Fibroblast of mammary gland (primary cell): Measurements from ENCODE around the gene CSHL1.
"Not testable (repeated sequence)": the region's sequence is repeated elsewhere in the genome, so short reads cannot be mapped to it uniquely, and the experiment has no call there.

ENCODE experiments used
- DNase-seq: peaks from one replicate; pipeline ENCODE4 v3.0.0-alpha.2; 2010; ENCODE audit warnings: low read depth
- H3K4me3 ChIP-seq: 2 replicates; pipeline ENCODE4 v1.5.1; 2011; ENCODE audit warnings: low read depth, mild to moderate bottlenecking, low read length, moderate library complexity; ENCODE audit not compliant: control insufficient read depth
- TF ChIP-seq, protein P1 (sequence below): conservative IDR thresholded peaks from 2 replicates; pipeline ENCODE4 v1.5.1; 2011; ENCODE audit warnings: low read depth, low read length, inconsistent platforms; ENCODE audit not compliant: control insufficient read depth, insufficient read depth

CSHL1 gene

DNA sequence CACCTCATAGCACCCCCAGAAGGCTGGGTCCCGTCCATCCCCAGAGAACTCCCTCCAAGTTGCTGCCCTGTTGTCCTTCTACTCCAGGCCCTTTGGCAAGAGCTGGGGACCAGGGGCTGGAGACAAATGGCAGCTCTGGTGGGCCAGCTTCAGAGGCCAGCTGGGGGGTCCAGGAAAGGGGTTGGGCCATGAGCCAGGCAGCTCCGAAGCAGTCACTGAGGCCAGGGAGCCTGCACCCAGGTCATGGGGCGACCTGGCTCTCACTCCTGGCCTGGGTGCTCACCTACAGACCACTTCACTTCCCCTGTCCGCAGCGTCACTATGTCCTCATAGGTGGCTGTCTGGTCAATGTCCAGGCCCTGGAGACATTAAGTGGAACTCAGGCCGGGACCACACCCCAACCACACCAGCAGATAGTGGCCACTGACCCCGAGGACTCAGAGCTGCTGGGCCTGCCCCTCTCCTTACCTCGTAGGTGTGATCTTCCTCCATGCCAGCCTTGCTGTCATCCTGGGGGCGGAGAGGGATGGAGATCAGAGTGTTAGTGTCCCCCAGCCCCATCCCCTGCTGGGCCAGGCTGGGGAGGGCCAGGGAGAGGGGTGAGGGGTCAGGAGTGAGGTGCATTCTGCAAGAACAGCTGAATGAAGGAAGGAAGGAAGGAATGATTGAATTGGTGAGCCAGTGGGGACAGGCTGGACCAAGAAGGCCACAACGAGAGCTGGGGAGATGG lies 18.1 kb upstream of the CSHL1 start:
- DNase-seq = no peak
- TF ChIP-seq, protein P1, sequence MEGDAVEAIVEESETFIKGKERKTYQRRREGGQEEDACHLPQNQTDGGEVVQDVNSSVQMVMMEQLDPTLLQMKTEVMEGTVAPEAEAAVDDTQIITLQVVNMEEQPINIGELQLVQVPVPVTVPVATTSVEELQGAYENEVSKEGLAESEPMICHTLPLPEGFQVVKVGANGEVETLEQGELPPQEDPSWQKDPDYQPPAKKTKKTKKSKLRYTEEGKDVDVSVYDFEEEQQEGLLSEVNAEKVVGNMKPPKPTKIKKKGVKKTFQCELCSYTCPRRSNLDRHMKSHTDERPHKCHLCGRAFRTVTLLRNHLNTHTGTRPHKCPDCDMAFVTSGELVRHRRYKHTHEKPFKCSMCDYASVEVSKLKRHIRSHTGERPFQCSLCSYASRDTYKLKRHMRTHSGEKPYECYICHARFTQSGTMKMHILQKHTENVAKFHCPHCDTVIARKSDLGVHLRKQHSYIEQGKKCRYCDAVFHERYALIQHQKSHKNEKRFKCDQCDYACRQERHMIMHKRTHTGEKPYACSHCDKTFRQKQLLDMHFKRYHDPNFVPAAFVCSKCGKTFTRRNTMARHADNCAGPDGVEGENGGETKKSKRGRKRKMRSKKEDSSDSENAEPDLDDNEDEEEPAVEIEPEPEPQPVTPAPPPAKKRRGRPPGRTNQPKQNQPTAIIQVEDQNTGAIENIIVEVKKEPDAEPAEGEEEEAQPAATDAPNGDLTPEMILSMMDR = no peak
- no peak overlapping the region for H3K4me3 ChIP-seq

DNA sequence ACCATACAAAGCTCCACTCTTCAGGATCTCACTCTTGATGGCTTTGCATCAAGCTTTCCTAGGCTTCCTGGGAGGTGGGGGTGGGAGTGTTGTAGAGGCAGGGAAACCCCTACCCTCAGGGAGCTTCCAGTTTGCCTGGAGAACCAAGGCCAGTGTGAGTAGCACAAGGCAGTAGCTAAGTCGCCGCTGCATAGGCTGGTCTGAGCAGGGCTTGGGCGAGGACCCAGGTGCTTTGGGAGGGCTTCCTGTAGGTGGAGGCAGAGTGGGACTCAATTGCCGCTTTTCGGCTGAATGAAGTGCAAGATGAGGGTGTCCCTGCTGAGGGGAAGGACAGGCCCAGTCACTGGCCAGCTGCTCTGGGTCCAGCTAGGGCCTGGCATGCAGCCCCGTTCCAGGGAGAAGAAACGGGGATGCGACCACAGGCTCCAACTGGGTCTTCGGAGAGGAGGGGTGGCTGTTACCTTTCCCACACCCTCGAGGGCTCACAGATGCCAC lies 17.2 kb upstream of the CSHL1 start:
- H3K4me3 ChIP-seq = no peak overlapping the region
- no peak for DNase-seq
- TF ChIP-seq, protein P1 = no peak

DNA sequence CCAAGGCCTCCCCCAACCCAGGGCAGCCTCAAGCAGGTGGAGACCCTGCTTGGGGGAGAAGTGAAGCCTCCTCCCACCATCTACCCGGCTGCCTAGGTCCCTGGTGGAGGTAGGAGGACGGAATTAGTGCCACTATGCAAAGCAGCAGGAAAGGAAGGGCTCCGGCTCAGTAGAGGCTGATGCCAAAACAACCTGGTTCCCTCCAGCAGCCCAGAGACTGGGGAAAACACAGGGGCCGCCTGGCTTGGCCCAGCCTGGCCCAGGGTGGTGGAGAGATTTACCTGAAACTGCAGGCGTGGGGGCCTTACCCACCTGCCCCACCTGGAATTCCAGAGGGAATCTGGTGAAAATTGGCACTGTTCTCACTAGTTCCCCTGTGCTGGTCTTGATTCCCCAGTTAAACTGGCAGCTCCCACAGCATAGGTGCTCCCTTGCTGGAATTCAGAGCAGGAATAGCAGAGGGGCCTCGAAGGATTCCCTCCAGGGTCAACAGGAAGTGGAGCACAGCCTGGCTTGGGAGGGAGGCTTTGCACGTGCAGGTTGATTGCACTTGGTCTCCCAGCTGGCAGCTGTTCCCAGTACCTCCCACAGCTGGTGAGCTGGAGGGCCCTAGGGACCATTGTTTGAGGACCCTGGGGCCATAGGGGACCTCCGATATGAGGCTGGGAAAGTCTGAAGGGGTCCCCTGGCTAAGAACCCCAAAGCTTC lies 16.6 kb upstream of the CSHL1 start:
- TF ChIP-seq, protein P1 = no peak
- DNase-seq = no peak
- no peak overlapping the region for H3K4me3 ChIP-seq

DNA sequence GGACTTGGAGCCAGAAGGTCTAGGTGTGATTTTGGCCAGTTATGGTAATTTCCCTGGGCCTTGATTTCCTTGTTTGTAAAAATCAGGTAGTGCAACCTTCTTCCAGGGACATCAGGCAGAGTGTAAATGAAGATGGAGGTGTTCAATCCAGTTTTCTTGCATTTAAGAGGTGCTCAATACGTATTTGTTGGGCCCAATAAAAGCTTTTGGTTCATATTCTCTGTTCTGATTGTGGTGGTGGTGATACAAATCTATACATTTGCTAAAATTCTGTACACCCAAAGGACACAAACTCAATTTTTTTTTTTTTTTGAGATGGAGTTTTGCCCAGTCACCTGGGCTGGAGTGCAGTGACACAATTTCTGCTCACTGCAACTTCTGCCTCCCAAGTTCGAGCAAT lies 15.1 kb upstream of the CSHL1 start:
- TF ChIP-seq, protein P1 = no peak

DNA sequence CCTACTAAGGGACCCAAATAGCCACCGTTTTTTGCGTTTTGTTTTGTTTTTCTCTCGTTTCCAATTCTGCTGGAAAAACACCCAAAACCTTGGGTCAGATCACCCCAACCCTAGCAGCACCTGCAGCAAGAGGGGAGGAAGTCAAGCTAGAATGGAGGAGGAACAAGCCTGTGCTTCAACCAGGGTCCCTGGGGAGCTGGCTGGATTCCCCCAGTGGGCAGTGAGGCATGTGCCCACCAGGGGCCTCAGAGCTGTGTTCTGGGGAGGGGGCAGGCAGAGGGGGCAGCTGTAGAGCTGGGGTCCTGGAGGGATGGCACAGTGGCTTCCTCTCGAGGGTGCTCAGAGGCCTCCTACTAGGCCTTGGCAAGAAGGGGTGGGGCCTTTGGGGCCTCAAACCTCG lies 14.6 kb upstream of the CSHL1 start:
- no peak overlapping the region for H3K4me3 ChIP-seq
- no peak for DNase-seq
- TF ChIP-seq, protein P1 = no peak

More for the DNA sequence above, 15.1 kb upstream of the CSHL1 start:
- DNase-seq = no peak
- no peak overlapping the region for H3K4me3 ChIP-seq

DNA sequence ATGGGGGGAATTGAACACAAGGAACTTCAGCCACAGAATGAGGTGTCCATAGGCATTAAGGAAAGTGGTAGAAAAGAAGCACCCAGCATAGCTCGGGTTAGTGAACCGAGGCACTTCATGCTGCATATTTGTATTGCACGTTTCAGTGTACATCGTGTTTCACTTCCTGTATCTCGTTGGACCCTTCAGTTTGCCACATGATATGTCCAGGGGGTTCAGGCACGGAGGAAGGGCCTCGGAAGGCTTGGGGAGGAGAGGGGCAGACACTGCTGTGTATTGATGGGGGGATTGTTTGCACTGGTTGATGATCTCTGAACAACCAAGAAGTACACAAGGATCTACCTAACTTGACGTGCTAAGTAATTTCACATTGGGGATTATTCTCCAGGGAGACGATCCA lies 11.3 kb upstream of the CSHL1 start:
- not testable (repeated sequence) for H3K4me3 ChIP-seq, DNase-seq

DNA sequence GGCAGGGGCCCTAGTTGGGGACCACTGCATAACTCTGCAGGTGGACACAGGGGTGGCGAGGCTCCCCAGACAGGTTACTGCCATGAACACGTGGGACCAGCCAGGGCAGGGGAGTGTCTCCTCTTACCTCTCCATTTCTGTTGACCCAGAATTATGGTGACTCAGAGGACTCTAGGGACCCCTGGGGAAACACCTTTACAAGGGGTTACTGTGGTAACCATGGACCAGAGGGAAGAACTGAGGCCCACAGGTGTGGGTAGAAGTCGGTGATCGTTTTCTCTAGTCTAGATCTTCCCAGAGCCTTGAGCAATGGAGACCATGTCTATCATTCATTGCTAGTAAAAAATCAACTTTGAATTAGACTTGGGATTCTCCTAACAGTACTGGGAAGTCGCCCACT lies 9.7 kb upstream of the CSHL1 start:
- not testable (repeated sequence) for H3K4me3 ChIP-seq, DNase-seq

DNA sequence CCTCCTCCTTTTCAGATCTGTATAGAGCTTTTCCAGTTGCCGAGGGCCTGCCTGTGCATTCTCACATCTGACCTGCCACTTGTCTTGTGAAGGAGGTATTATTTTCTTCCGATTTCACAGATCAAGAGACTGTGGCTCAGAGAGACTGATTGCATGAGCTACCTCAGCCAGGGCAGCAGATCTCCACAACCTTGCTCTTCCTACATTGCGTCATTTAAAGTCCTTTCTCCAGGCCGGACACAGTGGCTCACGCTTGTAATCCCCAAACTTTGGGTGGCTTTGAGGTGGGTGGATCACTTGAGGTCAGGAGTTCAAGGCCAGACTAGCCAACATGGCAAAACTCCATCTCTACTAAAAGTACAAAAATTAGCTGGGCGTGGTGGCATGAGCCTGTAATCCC lies 9.0 kb upstream of the CSHL1 start:
- not testable (repeated sequence) for DNase-seq, H3K4me3 ChIP-seq
